Esophagus (tissue), 2 donors: ENCODE measurements around the gene OR7C1. TPM values are rescaled to one million over a fixed set of nuclear protein-coding genes. Genes with fewer than 3 reads are reported as not detected.

Source experiments
- H3K27ac ChIP-seq, 2 donors: one replicate each; pipeline ENCODE4 v1.5.1; 2013; ENCODE audit warnings: low read depth in 2 of 2, mild to moderate bottlenecking in 2 of 2, inconsistent platforms in 1 of 2, low read length in 1 of 2, moderate library complexity in 1 of 2
- H3K27me3 ChIP-seq, 2 donors: one replicate each; pipeline ENCODE4 v1.6.1; 2013; ENCODE audit warnings: low read length in 2 of 2, control low read depth in 1 of 2, mild to moderate bottlenecking in 1 of 2; ENCODE audit not compliant: insufficient read depth in 2 of 2, control insufficient read depth in 1 of 2
- H3K36me3 ChIP-seq, 2 donors: one replicate each; pipeline ENCODE4 v1.6.1; 2013; ENCODE audit warnings: low read length in 1 of 2; ENCODE audit not compliant: control insufficient read depth in 2 of 2, insufficient read depth in 2 of 2
- H3K4me1 ChIP-seq, 2 donors: one replicate each; pipeline ENCODE4 v1.6.1; 2013; ENCODE audit warnings: low read length in 1 of 2; ENCODE audit not compliant: control insufficient read depth in 2 of 2, insufficient read depth in 2 of 2
- H3K4me3 ChIP-seq, 2 donors: one replicate each; pipeline ENCODE4 v1.5.1; 2013; ENCODE audit warnings: low read length in 2 of 2, mild to moderate bottlenecking in 2 of 2, low read depth in 1 of 2, moderate library complexity in 1 of 2
- H3K9me3 ChIP-seq, 2 donors: one replicate each; pipeline ENCODE4 v1.6.1; 2013; ENCODE audit warnings: mild to moderate bottlenecking in 2 of 2, low read depth in 1 of 2, low read length in 1 of 2, moderate library complexity in 1 of 2; ENCODE audit not compliant: control insufficient read depth in 2 of 2, insufficient read depth in 1 of 2
- WGBS, 2 donors: extraction: QIAGEN DNeasy Blood & Tissue Kit; methylation state at CpG; one replicate each; pipeline ENCODE4 v1.1.7; 2013; 5-methylcytosine and 5-hydroxymethylcytosine counted together
- polyA plus RNA-seq, 2 donors: library from polyadenylated mRNA; stranded (reverse); fragments of 200-250 nt; gene quantifications; one replicate each; pipeline ENCODE4 v1.2.3, GENCODE V29; 2013
- donor health status: healthy with polysubstance abuse.
- donor health status: Bipolar disorder and iron deficiency.

Gene OR7C1
- under 1 TPM; 0.01 to 0.02 TPM for polyA plus RNA-seq

DNA sequence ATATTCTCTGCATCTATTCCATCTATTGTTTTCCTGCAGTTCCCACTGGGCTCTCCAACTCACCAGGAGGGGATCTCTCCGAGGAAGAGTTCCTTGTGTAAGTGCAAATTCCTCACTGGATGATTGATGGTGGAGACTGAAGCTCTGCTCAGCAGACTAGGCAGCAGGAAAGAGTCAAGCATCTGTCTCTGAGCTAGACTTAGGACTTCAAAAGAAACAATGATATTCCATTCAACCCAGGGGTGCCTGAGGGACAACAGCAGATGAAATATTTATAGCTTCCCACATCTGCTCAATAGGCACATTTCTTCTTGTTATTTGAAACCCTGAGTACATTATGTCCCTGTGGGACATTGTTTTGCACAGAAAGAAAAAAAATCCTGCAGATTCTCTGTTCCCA lies at the start of gene OR7C1, which contains the start of gene OR7A5:
OR7C1 (minus strand) TSS at position 175 of the 400 bp plus-strand sequence. CDS start 35,049 bp downstream, outside the sequence.
OR7A5 (minus strand) TSS at position 175 of the 400 bp plus-strand sequence. CDS start 6,944 bp downstream, outside the sequence.
- no peaks in the 10 kb centered on the region for H3K4me1 ChIP-seq
- no peaks in the 10 kb centered on the region for H3K27me3 ChIP-seq
- 12 to 20% methylated on average over 1 of the region's 1 CpG for WGBS, 2 donors
- H3K36me3 ChIP-seq = no peaks in the 10 kb centered on the region
- H3K4me3 ChIP-seq = no peak within 1 kb of the TSS
- no peak within 1 kb of the TSS for H3K27ac ChIP-seq
- no peaks in the 10 kb centered on the region for H3K9me3 ChIP-seq

DNA sequence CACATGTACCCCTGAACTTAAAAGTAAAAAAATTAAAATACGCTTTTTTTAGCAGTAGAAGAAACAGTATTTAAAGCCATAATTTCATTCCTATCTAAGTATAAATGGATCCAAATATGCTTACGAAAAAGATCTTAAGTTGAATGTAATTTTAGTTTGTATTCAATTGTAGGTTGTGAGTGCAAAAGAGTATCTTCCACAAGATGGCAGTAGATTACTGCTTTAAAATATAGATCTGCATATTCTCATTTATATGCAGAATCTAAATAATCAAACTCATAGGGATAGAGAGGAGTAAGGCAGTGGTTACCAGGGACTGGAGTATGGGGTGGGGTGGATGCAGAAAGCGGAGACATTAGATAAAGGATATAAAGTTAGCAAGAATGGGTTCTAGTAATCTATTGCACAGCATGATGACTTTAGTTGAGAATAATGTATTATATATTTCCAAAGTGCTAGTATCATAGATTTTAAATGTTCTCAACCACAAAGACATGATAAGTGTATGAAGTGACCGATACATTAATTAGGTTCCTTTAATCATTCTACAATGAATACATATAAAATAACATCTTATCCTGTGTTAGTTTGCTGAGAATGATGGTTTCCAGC lies 36.7 kb upstream of the OR7C1 start:
- Histone ChIP-seq H3K27ac (no peak overlapping the region), H3K36me3 (no peaks in the 10 kb centered on the region), H3K4me3 (no peak overlapping the region), H3K4me1 (no peaks in the 10 kb centered on the region), H3K27me3 (no peaks in the 10 kb centered on the region), H3K9me3 (no peaks in the 10 kb centered on the region)
- 60 to 70% methylated on average over 4 of the region's 4 CpGs for WGBS, 2 donors

- Histone ChIP-seq H3K4me3 (no peak overlapping the region), H3K9me3 (no peaks in the 10 kb centered on the region), H3K27me3 (no peaks in the 10 kb centered on the region), H3K36me3 (no peaks in the 10 kb centered on the region), H3K27ac (no peak overlapping the region), H3K4me1 (no peaks in the 10 kb centered on the region)
- 71 to 81% methylated on average over 5 of the region's 5 CpGs for WGBS, 2 donors
Observed at GRCh38 chr19:14868497-14868896, 33.5 kb upstream of the OR7C1 start.

DNA sequence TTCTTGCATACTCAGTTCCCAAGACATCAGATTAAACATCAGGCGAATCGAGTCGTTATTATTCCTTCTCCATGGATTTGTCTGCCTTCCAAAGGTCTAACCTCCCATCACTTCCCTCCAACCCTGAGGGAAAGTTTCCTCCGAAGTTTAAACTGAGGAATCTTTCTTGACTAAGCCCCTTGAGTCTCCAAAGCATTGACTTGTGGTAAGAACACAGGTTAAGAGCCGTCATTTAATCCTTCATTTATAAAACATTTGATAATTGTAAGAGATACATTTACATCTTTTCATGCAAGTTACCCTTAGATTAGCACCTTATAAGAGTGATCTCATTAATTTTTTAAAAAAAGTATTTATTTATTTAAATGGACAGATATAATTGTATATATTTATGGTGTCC lies 13.8 kb upstream of the OR7C1 start, which contains the start of gene OR7A10:
OR7A10 (minus strand) TSS at position 101 of the 400 bp plus-strand sequence. CDS start 7,045 bp downstream, outside the sequence.
- no peak within 1 kb of the TSS for H3K4me3 ChIP-seq
- WGBS, 2 donors = 78 to 81% methylated on average over 5 of the region's 5 CpGs

DNA sequence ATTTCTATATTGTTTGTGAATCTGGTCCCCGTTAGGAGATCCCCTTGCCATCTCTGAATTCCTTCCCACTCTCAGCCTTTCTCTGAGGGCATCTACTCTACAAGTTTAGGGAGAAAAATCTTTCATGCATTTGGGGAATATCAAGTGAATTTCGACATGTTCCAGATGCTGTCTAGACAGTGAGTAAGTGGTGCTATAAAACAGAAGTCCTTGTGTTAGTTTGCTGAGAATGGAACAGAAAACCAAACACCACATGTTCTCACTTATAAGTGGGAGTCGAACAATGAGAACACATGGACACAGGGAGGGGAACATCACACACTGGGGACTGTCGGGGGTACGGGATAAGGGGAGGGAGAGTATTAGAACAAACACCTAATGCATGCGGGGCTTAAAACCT lies 8.6 kb upstream of the OR7C1 start:
- WGBS, 2 donors = 55 to 58% methylated on average over 6 of the region's 6 CpGs
- Histone ChIP-seq H3K27ac (no peak overlapping the region), H3K27me3 (no peaks in the 10 kb centered on the region), H3K9me3 (no peaks in the 10 kb centered on the region), H3K4me3 (no peak overlapping the region), H3K4me1 (no peaks in the 10 kb centered on the region), H3K36me3 (no peaks in the 10 kb centered on the region)

More for the DNA sequence above, 13.8 kb upstream of the OR7C1 start, which contains the start of gene OR7A10:
- Histone ChIP-seq H3K27me3 (peaks cover 0 to 2% of the 10 kb centered on the region in 2 donors), H3K4me1 (no peaks in the 10 kb centered on the region), H3K36me3 (no peaks in the 10 kb centered on the region), H3K9me3 (no peaks in the 10 kb centered on the region), H3K27ac (no peak within 1 kb of the TSS)

DNA sequence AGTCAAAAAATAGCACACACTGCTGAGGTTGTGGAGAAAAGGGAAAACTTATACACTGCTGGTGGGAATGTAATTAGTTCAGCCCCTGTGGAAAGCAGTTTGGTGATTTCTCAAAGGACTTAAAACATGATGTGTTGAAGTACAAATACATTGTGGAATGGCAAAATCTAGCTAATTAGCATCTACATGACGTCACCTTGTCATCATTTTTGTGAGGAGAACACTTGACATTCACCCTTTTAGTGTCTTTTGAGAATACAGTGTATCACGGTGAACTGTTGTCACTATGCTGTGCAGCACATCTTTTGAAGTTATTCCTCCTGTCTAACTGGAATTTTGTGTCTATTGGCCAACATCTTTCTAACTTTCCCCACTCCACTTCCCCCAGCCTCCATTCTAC lies 8.2 kb upstream of the OR7C1 start:
- Histone ChIP-seq H3K4me3 (no peak overlapping the region), H3K36me3 (no peaks in the 10 kb centered on the region), H3K27me3 (no peaks in the 10 kb centered on the region), H3K4me1 (no peaks in the 10 kb centered on the region), H3K9me3 (no peaks in the 10 kb centered on the region), H3K27ac (no peak overlapping the region)
- 45 to 54% methylated on average over 2 of the region's 2 CpGs for WGBS, 2 donors

- Histone ChIP-seq H3K9me3 (no peaks in the 10 kb centered on the region), H3K27me3 (no peaks in the 10 kb centered on the region), H3K27ac (no peak overlapping the region), H3K4me3 (no peak overlapping the region), H3K36me3 (no peaks in the 10 kb centered on the region), H3K4me1 (no peaks in the 10 kb centered on the region)
- 17 to 23% methylated on average over 1 of the region's 1 CpG for WGBS, 2 donors
Observed at GRCh38 chr19:14840206-14840605, 5.2 kb upstream of the OR7C1 start.

DNA sequence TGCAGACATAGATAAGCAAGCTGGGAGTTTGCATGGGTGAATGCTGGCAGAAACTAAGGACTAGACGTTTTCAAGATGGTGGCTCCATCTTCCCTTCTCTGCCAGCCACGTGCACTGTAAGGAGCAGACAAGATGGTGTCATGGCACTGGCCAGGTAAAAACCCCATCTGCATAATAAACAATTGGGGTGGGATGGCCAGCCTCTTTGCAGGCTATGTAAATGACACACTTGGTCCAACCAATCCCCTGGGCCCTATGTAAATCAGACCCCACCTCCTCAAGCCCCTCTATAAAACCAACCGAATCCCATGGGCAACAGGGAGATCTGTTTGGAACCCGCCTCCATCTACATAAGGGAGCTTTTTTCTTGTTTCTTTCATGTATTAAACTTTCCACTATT lies 2.4 kb upstream of the OR7C1 start:
- Histone ChIP-seq H3K27me3 (no peaks in the 10 kb centered on the region), H3K4me1 (no peaks in the 10 kb centered on the region), H3K9me3 (no peaks in the 10 kb centered on the region), H3K4me3 (no peak overlapping the region), H3K27ac (no peak overlapping the region), H3K36me3 (no peaks in the 10 kb centered on the region)
- WGBS, 2 donors = 74 to 81% methylated on average over 4 of the region's 4 CpGs

GRCh38 chr19:14830702-14831101 lies 4.3 kb downstream of the OR7C1 start:
- Histone ChIP-seq H3K27me3 (no peaks in the 10 kb centered on the region), H3K4me1 (no peaks in the 10 kb centered on the region), H3K36me3 (no peaks in the 10 kb centered on the region), H3K9me3 (no peaks in the 10 kb centered on the region), H3K4me3 (no peak overlapping the region), H3K27ac (no peak overlapping the region)
- WGBS, 2 donors = 48 to 56% methylated on average over 4 of the region's 4 CpGs

DNA sequence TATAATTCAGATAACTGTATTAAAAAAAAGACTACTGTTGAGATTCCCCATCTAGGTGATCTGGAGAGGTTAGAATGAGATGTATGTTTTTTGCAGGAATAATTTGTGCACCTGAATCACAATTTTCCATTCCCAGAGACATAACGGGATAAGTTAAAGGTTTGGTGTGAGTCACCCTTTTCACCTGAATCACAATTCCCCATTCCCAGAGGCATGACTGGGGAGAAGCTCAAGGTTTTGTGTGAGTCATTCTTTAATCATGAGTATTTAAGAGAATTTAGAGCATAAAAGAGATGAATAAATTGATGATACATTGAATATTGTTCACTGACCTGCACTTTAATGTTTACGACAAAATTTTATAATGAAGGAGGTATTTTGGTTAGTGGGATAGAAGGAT lies 9.0 kb downstream of the OR7C1 start:
- Histone ChIP-seq H3K4me1 (no peaks in the 10 kb centered on the region), H3K4me3 (no peak overlapping the region), H3K27ac (no peak overlapping the region), H3K27me3 (no peaks in the 10 kb centered on the region), H3K36me3 (no peaks in the 10 kb centered on the region), H3K9me3 (no peaks in the 10 kb centered on the region)
- WGBS, 2 donors = 55 to 69% methylated on average over 2 of the region's 2 CpGs
